ENCODE results near the gene ROBO2. TPM values are rescaled to one million over a fixed set of nuclear protein-coding genes. Genes with fewer than 3 reads are reported as not detected.

ROBO2 gene
- total RNA-seq, 2 donors from 2014 or later: 0.74 to 0.88 TPM

GRCh38 chr3:77038468-77038929 lies 1.4 kb upstream of the ROBO2 start:
- Histone ChIP-seq H3K27me3 (peaks cover 23% of the 10 kb centered on the region), H3K27ac (no peak overlapping the region), H3K4me3 (no peak overlapping the region), H3K36me3 (no peaks in the 10 kb centered on the region), H3K4me1 (no peaks in the 10 kb centered on the region), H3K9ac (ENCODE audit: low read depth in 2 of 2, low read length in 2 of 2) (no peak overlapping the region), H3K9me3 (no peaks in the 10 kb centered on the region)
- intact Hi-C loops (cut with DNase I): loop anchor here (5.0 kb wide), 1 partner anchor 219 kb away; no protein-coding TSS in a partner anchor
- DNase-seq: peak; percentile 44
- TF ChIP-seq CTCF (IDR thresholded peaks at IDR 0.05): peak; percentile 47

GRCh38 chr3:77038930-77039605 lies 831 bp upstream of the ROBO2 start:
- TF ChIP-seq CTCF (IDR thresholded peaks at IDR 0.05): no peak
- no peaks in the 10 kb centered on the region for H3K9me3 ChIP-seq
- no peaks in the 10 kb centered on the region for H3K36me3 ChIP-seq
- intact Hi-C loops (cut with DNase I): loop anchor here (5.0 kb wide), 1 partner anchor 218 kb away; no protein-coding TSS in a partner anchor
- peak overlapping the region; percentile 38 for H3K4me3 ChIP-seq
- H3K27ac ChIP-seq: no peak overlapping the region
- H3K4me1 ChIP-seq: no peaks in the 10 kb centered on the region
- H3K9ac ChIP-seq (ENCODE audit: low read depth in 2 of 2, low read length in 2 of 2): no peak overlapping the region
- no peak for DNase-seq
- peaks cover 23% of the 10 kb centered on the region for H3K27me3 ChIP-seq

- Histone ChIP-seq H3K4me3 (peak overlapping the region; percentile 38), H3K27ac (no peak overlapping the region), H3K9me3 (no peaks in the 10 kb centered on the region), H3K9ac (ENCODE audit: low read depth in 2 of 2, low read length in 2 of 2) (no peak overlapping the region), H3K36me3 (no peaks in the 10 kb centered on the region), H3K27me3 (peaks cover 23% of the 10 kb centered on the region), H3K4me1 (no peaks in the 10 kb centered on the region)
- DNase-seq: no peak
- no peak for TF ChIP-seq CTCF (IDR thresholded peaks at IDR 0.05)
- intact Hi-C loops (cut with DNase I): no loop called here
These were observed 317 bp downstream of the ROBO2 start for GRCh38 chr3:77040216-77040615.

- TF ChIP-seq CTCF (IDR thresholded peaks at IDR 0.05): no peak
- intact Hi-C loops (cut with DNase I): no loop called here
- peaks cover 23% of the 10 kb centered on the region for H3K27me3 ChIP-seq
- H3K36me3 ChIP-seq: no peaks in the 10 kb centered on the region
- DNase-seq: no peak
- no peak overlapping the region for H3K4me3 ChIP-seq
- H3K4me1 ChIP-seq: no peaks in the 10 kb centered on the region
- no peaks in the 10 kb centered on the region for H3K9me3 ChIP-seq
- no peak overlapping the region for H3K27ac ChIP-seq
- H3K9ac ChIP-seq (ENCODE audit: low read depth in 2 of 2, low read length in 2 of 2): no peak overlapping the region
These were observed 1.2 kb downstream of the ROBO2 start for GRCh38 chr3:77040926-77041722.

GRCh38 chr3:77041811-77042210 lies 1.9 kb downstream of the ROBO2 start:
- Histone ChIP-seq H3K27me3 (peaks cover 23% of the 10 kb centered on the region), H3K36me3 (no peaks in the 10 kb centered on the region), H3K27ac (no peak overlapping the region), H3K9me3 (no peaks in the 10 kb centered on the region), H3K9ac (ENCODE audit: low read depth in 2 of 2, low read length in 2 of 2) (no peak overlapping the region), H3K4me1 (no peaks in the 10 kb centered on the region), H3K4me3 (no peak overlapping the region)
- TF ChIP-seq CTCF (IDR thresholded peaks at IDR 0.05): no peak
- intact Hi-C loops (cut with DNase I): no loop called here
- DNase-seq: no peak
